22Rv1 (cell line): ENCODE measurements around the gene SH3BP5.

ENCODE experiments used
- H3K27ac ChIP-seq: fragments of 450-650 bp; 2 replicates; pipeline ENCODE4 v1.5.1; 2017
- ZFX ChIP-seq: fragments of 450-650 bp; IDR thresholded peaks from 2 replicates; pipeline ENCODE4 v1.6.1; 2017; ENCODE audit warnings: antibody characterized with exemption, borderline replicate concordance
- TF ChIP-seq, protein P1 (sequence below): fragments of 450-650 bp; IDR thresholded peaks from 2 replicates; pipeline ENCODE4 v1.5.1; 2017; ENCODE audit warnings: mild to moderate bottlenecking

Gene SH3BP5

DNA sequence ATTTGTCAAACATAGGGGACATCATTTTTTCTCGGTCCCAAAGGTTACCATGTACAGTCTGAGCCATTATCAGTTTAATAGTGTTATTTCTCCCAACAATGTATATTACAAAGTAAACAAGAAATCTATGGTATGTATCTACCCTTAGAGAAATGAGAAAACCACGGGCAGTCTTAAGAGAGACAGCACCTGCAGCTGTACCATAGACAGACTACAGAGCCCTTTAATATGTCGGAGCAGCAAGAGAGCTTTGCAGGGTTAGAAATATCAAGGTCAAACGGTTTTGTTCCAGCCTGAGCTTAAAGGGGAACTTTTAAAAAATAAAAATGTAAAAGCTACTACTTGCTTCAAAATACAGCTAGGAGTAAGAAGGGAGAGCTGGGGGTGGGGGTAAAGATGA is 53.2 kb downstream of the SH3BP5 start:
- no peak overlapping the region for H3K27ac ChIP-seq
- no peak for TF ChIP-seq ZFX
- TF ChIP-seq, protein P1, sequence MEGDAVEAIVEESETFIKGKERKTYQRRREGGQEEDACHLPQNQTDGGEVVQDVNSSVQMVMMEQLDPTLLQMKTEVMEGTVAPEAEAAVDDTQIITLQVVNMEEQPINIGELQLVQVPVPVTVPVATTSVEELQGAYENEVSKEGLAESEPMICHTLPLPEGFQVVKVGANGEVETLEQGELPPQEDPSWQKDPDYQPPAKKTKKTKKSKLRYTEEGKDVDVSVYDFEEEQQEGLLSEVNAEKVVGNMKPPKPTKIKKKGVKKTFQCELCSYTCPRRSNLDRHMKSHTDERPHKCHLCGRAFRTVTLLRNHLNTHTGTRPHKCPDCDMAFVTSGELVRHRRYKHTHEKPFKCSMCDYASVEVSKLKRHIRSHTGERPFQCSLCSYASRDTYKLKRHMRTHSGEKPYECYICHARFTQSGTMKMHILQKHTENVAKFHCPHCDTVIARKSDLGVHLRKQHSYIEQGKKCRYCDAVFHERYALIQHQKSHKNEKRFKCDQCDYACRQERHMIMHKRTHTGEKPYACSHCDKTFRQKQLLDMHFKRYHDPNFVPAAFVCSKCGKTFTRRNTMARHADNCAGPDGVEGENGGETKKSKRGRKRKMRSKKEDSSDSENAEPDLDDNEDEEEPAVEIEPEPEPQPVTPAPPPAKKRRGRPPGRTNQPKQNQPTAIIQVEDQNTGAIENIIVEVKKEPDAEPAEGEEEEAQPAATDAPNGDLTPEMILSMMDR: no peak

DNA sequence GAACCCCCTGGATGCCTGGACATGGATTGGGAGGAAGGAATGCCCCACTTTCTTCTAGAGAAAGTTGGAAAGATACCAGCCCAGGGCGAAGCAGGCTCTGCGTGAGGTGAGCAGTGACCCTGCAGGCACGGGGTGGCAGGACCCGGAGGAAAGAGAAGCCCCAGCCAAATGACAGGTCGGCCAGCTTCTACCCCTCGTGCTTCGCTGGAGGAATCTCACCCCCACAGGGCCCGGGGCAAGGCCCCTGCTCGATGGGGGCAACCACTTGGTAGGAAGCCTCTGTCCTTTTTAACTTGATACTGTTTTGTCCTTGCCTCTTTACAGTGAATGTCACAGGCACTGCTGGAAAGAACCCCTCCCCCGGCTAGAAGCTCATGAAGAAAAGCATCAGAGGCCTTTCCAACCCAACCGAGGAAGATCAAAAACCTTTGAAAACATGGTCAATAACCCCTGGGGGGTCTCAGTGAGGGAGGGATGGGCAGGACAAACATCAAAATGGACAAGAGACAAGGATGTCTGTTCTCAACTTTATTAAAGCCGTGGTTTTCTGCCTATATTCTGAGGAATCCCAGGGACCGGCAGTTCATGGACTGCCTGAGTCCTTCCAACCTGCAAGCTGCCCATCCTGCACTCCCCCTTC is 54.4 kb downstream of the SH3BP5 start:
- no peak overlapping the region for H3K27ac ChIP-seq

DNA sequence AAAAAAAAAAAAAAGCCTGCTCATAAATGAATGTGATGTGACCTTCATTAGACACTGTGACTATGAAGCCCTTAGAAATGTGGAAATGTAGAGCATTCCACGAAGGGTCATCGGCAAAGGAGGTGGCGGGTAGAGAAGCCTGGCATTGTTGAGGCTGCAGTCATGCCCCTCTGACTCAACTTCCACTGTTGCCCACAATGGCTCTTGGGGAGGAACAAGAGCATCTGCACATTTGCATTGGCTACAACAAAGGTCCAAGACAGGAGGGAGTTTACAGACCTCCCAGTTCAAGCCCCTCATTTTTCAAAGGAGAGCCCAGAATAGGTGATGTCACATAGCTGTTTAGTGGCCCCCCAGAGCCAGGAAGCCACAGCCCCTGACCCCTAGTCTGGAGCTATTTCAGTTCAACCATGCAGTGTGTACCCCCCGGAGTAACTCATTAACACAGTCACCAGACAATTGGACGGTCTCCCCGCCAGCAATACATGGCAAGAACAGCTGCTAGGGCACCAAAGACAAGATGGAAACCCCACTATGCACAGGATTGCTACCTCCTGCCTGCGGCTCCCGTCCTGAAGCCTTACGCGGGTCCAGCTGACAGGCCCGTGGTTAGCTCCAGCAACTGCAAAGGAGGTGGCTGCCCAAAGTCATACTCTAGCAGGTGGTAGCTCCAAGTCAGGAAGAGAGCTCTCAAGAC is 56.2 kb downstream of the SH3BP5 start:
- TF ChIP-seq, protein P1: no peak
- H3K27ac ChIP-seq: no peak overlapping the region

More for the DNA sequence above, 54.4 kb downstream of the SH3BP5 start:
- no peak for TF ChIP-seq ZFX
- TF ChIP-seq, protein P1: no peak

DNA sequence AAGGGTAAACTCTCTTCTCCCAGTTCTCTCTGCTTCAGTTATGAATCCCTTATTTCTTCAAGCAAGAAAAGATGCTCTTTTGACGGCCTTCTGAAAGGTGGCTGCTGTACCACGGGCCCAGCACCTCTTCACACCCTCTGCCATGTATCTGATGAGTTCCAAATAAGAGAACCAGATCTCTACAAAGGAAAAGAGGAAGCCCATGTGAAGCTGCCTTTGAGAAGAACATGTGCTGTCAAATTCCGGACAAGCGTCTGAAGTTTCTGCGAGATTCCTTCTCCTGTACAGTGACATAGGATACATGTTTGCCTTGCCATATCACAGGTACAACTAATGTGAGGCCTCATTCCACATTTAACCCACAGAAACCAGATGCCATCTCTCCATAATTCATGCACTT is 59.2 kb downstream of the SH3BP5 start:
- TF ChIP-seq, protein P1: no peak
- no peak for TF ChIP-seq ZFX
- H3K27ac ChIP-seq: no peak overlapping the region

- no peak for TF ChIP-seq ZFX
- TF ChIP-seq, protein P1: no peak
- H3K27ac ChIP-seq: no peak overlapping the region
Measured at GRCh38 chr3:15272426-15273196, 59.8 kb downstream of the SH3BP5 start.

GRCh38 chr3:15271785-15272381 is 60.5 kb downstream of the SH3BP5 start:
- H3K27ac ChIP-seq: no peak overlapping the region
- TF ChIP-seq, protein P1: no peak
- TF ChIP-seq ZFX: no peak
